Endothelial cell of umbilical vein (primary cell): ENCODE measurements around the gene RAB3GAP2. TPM values are rescaled to one million over a fixed set of nuclear protein-coding genes. Genes with fewer than 3 reads are reported as not detected.

Experiments
- BruUV-seq: library from RNA; stranded (reverse); fragments of 400-500 nt; replicated peaks from 2 replicates; lab custom pipeline; 2021; lab: Mats Ljungman, UMichigan
- CTCF ChIA-PET: fragments of 300-600, 350-600 bp; sonication (Branson Sonifier 250); formaldehyde crosslinking; loops from one replicate; lab custom pipeline; 2021; ENCODE audit warnings: antibody characterized with exemption, inconsistent platforms; lab: Charles Lee
- POLR2A ChIA-PET: fragments of 300-600, 350-600 bp; sonication (Branson Sonifier 250); formaldehyde crosslinking; loops from one replicate; lab custom pipeline; 2021; ENCODE audit warnings: antibody characterized with exemption, inconsistent platforms; lab: Charles Lee
- DNase-seq: peaks from one replicate; pipeline ENCODE4 v3.0.0-alpha.2; 2011; ENCODE audit warnings: low read depth, low spot score
- FAIRE-seq: peaks from 2 replicates; lab custom pipeline; 2011; peaks lifted over from hg19 to GRCh38; lab: Jason Lieb, UNC
- H2AFZ ChIP-seq: 2 replicates; pipeline ENCODE4 v1.6.0; 2012; ENCODE audit warnings: low read depth, low read length, control low read depth, inconsistent platforms
- H3K27ac ChIP-seq: 2 replicates; pipeline ENCODE4 v1.5.1; 2011; ENCODE audit warnings: low read depth, mild to moderate bottlenecking, control low read depth, low read length, moderate library complexity; ENCODE audit not compliant: insufficient read depth
- H3K27me3 ChIP-seq, 2 experiments: 2 replicates each; pipeline versions ENCODE4 v1.6.0 to v1.6.1; 2011; ENCODE audit warnings: low read length in 2 of 2, mixed read lengths in 1 of 2; ENCODE audit not compliant: control insufficient read depth in 2 of 2, insufficient read depth in 2 of 2
- H3K36me3 ChIP-seq, 2 experiments: 2 replicates in 1 of 2; 3 replicates in 1 of 2; pipeline ENCODE4 v1.5.1; 2011; ENCODE audit warnings: low read length in 2 of 2, mild to moderate bottlenecking in 1 of 2, moderate library complexity in 1 of 2; ENCODE audit not compliant: control insufficient read depth in 2 of 2, insufficient read depth in 2 of 2; ENCODE audit errors: extremely low read depth in 1 of 2
- H3K4me1 ChIP-seq: 3 replicates; pipeline ENCODE4 v1.5.1; 2011; ENCODE audit warnings: mild to moderate bottlenecking, low read length; ENCODE audit not compliant: control insufficient read depth, insufficient read depth; ENCODE audit errors: extremely low read depth
- H3K4me2 ChIP-seq: 2 replicates; pipeline ENCODE4 v1.6.1; 2011; ENCODE audit warnings: low read length, control low read depth, mixed read lengths; ENCODE audit not compliant: insufficient read depth
- H3K4me3 ChIP-seq, 3 experiments: fragments of 200-600 bp in 1 of 3; sonication (generic), shearing (Covaris generic) in 1 of 3; replicated peaks in 1 of 3; 2 replicates each; pipeline ENCODE4 v1.5.1; 2011 to 2016; ENCODE audit warnings: control low read depth in 3 of 3, low read length in 3 of 3, mild to moderate bottlenecking in 2 of 3, inconsistent platforms in 1 of 3, low read depth in 1 of 3, moderate library complexity in 1 of 3; ENCODE audit not compliant: insufficient read depth in 1 of 3
- H3K79me2 ChIP-seq: 2 replicates; pipeline ENCODE4 v1.6.0; 2012; ENCODE audit warnings: low read length, inconsistent platforms; ENCODE audit not compliant: control insufficient read depth, insufficient read depth
- H3K9ac ChIP-seq: replicated peaks from 2 replicates; pipeline ENCODE3; 2011; ENCODE audit warnings: low read length, control low read depth; ENCODE audit not compliant: insufficient read depth; ENCODE audit errors: extremely low read depth
- H3K9me1 ChIP-seq: replicated peaks from 3 replicates; pipeline ENCODE4 v1.6.0; 2011; ENCODE audit warnings: mild to moderate bottlenecking, low read length; ENCODE audit not compliant: control insufficient read depth, insufficient read depth; ENCODE audit errors: extremely low read depth
- H3K9me3 ChIP-seq: replicated peaks from 2 replicates; pipeline ENCODE4 v1.5.1; 2012; ENCODE audit warnings: low read length, inconsistent platforms; ENCODE audit not compliant: control insufficient read depth, insufficient read depth
- H4K20me1 ChIP-seq: replicated peaks from 2 replicates; pipeline ENCODE3; 2011; ENCODE audit warnings: mild to moderate bottlenecking, low read length; ENCODE audit not compliant: control insufficient read depth, insufficient read depth; ENCODE audit errors: extremely low read depth
- EZH2 ChIP-seq: IDR thresholded peaks from 2 replicates; pipeline ENCODE4 v1.6.1; 2012; ENCODE audit warnings: borderline replicate concordance, low read depth, mild to moderate bottlenecking, moderate library complexity, low read length, inconsistent platforms; ENCODE audit not compliant: severe bottlenecking
- FOS ChIP-seq: IDR thresholded peaks from 2 replicates; pipeline ENCODE4 v1.6.1; 2011; ENCODE audit warnings: mild to moderate bottlenecking, low read length, moderate library complexity, borderline replicate concordance; ENCODE audit not compliant: insufficient read depth
- GATA2 ChIP-seq: IDR thresholded peaks from 2 replicates; pipeline ENCODE4 v1.7.0; 2011; ENCODE audit warnings: low read depth, mild to moderate bottlenecking, moderate library complexity, mixed read lengths, low read length; ENCODE audit not compliant: insufficient read length, insufficient read depth
- JUN ChIP-seq: IDR thresholded peaks from 2 replicates; pipeline ENCODE4 v1.6.1; 2011; ENCODE audit warnings: borderline replicate concordance, low read depth; ENCODE audit not compliant: insufficient read length, insufficient read depth
- MYC ChIP-seq: IDR thresholded peaks from one replicate; pipeline ENCODE4 v1.6.1; 2011; ENCODE audit warnings: mild to moderate bottlenecking, low read depth, low read length
- POLR2A ChIP-seq: IDR thresholded peaks from 2 replicates; pipeline ENCODE4 v1.6.1; 2012; ENCODE audit warnings: low read depth, mild to moderate bottlenecking, control low read depth, low read length
- POLR2AphosphoS5 ChIP-seq: IDR thresholded peaks from 2 replicates; pipeline ENCODE4 v1.6.1; 2012; ENCODE audit warnings: low read depth, mild to moderate bottlenecking, control low read depth, low read length, moderate library complexity; ENCODE audit not compliant: insufficient read depth
- dilution Hi-C: fragments of 300-500 bp; cut with MboI; formaldehyde crosslinking; loops from one replicate; pipeline ENCODE4 v1.15.0; 2019; ENCODE audit warnings: low sequenced_read_pairs; ENCODE audit not compliant: extremely low pct_ligation_motif_present
- intact Hi-C: fragments of 100-400 bp; cut with micrococcal nuclease; formaldehyde crosslinking; loops from one replicate; pipeline ENCODE4 v1.10.0; 2022
- polyA plus RNA-seq, 4 experiments: library from polyadenylated mRNA; depleted of rRNA in 3 of 4; stranded (reverse) in 3 of 4; unstranded in 1 of 4; fragments of >200 nt; gene quantifications; 2 replicates each; pipeline versions ENCODE4 v1.2.1 to v1.2.3, GENCODE V29; 2011 to 2012; ENCODE audit warnings: missing spikeins in 1 of 4
- total RNA-seq: library from RNA; stranded (reverse); gene quantifications from 2 replicates; pipeline ENCODE4 v1.2.3, GENCODE V29; 2021
- TF ChIP-seq, protein P1 (sequence below): IDR thresholded peaks from 2 replicates; pipeline ENCODE4 v1.6.1; 2011; ENCODE audit not compliant: insufficient read depth, insufficient read length
- TF ChIP-seq, protein P2 (sequence below), 2 donors: IDR thresholded peaks; 1 replicate in 1 of 2; 2 replicates in 1 of 2; pipeline ENCODE4 v1.5.1; 2011; ENCODE audit warnings: low read length in 2 of 2, mild to moderate bottlenecking in 2 of 2, moderate library complexity in 2 of 2, control low read depth in 1 of 2, inconsistent platforms in 1 of 2, low read depth in 1 of 2; ENCODE audit not compliant: insufficient read depth in 1 of 2; ENCODE audit errors: extremely low read depth in 1 of 2

The RAB3GAP2 gene
- total and polyA plus RNA-seq, 2 donors (not counting 3 experiments of a cell fraction or from before 2014, with no cell fraction given): 11.1 to 37.4 TPM

DNA sequence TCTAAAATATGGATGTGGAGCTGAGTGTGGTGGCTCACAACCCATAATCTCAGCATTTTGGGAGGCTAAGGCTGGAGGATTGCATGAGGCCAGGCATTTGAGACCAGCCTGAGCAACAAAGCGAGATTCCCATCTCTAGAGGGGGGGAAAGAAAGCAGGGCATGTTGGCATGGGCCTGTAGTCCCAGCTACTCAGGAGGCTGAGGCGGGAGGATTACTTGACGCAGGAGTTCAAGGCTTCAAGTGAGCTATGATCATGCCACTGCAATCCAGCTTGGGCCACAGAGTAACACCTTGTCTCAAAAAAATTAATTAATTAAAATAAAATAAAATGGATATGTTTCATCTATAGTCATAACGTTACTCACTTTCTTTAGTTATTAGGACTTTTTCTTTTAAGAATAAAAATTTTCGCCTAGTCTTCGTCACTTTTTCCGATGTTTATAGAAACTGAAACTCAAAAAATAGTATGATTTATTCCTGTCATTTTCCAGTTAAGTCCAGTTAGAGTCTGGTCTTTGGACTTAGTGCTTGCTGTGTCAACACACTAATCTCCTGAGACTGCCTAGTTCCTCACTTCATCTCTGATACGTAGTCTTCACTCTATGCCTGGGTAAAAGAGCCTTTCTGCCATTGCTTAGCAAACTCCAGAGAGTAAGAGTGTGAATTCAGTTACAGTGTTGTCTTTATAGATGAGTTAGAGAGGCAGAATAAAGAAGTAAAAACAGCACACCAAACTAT lies 150.3 kb downstream of the RAB3GAP2 start:
- Histone ChIP-seq H3K4me3 (no peak overlapping the region), H3K9ac (no peak overlapping the region), H3K4me2 (no peak overlapping the region), H3K4me1 (no peaks in the 10 kb centered on the region), H3K9me1 (no peaks in the 10 kb centered on the region), H3K36me3 (peaks cover 2% of the 10 kb centered on the region in 2 experiments), H3K27me3 (no peaks in the 10 kb centered on the region), H4K20me1 (no peaks in the 10 kb centered on the region), H3K79me2 (no peaks in the 10 kb centered on the region), H3K9me3 (no peaks in the 10 kb centered on the region), H2AFZ (no peak overlapping the region), H3K27ac (no peak overlapping the region)
- FAIRE-seq (no peak), DNase-seq (no peak)
- CTCF ChIA-PET: interaction anchor here (1.2 to 4.6 kb wide), 3 partner anchors 9 to 131 kb away, joined by 3 to 28 read pairs (median 22); no protein-coding TSS in a partner anchor
- no TSS peak for BruUV-seq
- dilution Hi-C loops: no loop called here
- POLR2A ChIA-PET: no interaction called here
- no peak for TF ChIP-seq POLR2A
- TF ChIP-seq EZH2: no peak
- TF ChIP-seq, protein P1, sequence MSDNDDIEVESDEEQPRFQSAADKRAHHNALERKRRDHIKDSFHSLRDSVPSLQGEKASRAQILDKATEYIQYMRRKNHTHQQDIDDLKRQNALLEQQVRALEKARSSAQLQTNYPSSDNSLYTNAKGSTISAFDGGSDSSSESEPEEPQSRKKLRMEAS: no peak
- TF ChIP-seq FOS: no peak
- intact Hi-C loops: no loop called here

DNA sequence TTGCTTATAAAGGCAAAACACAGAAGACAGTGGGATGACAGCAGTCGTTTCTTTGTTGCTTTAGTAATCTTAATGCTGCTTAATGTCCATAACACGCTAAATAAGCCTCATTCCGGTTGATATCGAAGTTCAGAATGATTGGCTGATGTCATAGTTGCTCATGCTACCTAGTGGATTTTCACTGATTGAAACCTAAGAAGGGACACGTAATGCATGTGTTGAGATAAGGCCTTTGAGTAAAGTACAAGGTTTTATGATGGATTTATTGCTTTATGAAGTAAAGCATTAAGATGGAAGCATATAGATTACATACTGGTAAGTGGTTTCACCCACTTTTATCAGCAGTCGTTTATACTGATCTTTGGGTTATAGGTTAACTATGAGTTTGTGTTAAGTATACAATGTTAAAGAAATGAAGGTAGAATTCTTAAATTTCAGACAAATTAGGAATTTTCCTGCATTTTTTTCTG lies 153.2 kb downstream of the RAB3GAP2 start:
- Histone ChIP-seq H3K9me1 (no peaks in the 10 kb centered on the region), H3K27me3 (no peaks in the 10 kb centered on the region), H3K4me1 (no peaks in the 10 kb centered on the region), H3K79me2 (no peaks in the 10 kb centered on the region), H3K9me3 (no peaks in the 10 kb centered on the region), H3K9ac (no peak overlapping the region), H3K27ac (no peak overlapping the region), H3K4me3 (no peak overlapping the region), H3K36me3 (peaks cover 0 to 2% of the 10 kb centered on the region in 2 experiments), H3K4me2 (no peak overlapping the region), H2AFZ (no peak overlapping the region), H4K20me1 (no peaks in the 10 kb centered on the region)
- dilution Hi-C loops (no loop called here), intact Hi-C loops (no loop called here)
- ChIA-PET CTCF (interaction anchor here (0.6 to 0.9 kb wide), 2 partner anchors 19 to 128 kb away, joined by 3 to 5 read pairs; no protein-coding TSS in a partner anchor), POLR2A (no interaction called here)
- DNase-seq (no peak), FAIRE-seq (no peak)
- BruUV-seq: no TSS peak
- TF ChIP-seq, protein P2, sequence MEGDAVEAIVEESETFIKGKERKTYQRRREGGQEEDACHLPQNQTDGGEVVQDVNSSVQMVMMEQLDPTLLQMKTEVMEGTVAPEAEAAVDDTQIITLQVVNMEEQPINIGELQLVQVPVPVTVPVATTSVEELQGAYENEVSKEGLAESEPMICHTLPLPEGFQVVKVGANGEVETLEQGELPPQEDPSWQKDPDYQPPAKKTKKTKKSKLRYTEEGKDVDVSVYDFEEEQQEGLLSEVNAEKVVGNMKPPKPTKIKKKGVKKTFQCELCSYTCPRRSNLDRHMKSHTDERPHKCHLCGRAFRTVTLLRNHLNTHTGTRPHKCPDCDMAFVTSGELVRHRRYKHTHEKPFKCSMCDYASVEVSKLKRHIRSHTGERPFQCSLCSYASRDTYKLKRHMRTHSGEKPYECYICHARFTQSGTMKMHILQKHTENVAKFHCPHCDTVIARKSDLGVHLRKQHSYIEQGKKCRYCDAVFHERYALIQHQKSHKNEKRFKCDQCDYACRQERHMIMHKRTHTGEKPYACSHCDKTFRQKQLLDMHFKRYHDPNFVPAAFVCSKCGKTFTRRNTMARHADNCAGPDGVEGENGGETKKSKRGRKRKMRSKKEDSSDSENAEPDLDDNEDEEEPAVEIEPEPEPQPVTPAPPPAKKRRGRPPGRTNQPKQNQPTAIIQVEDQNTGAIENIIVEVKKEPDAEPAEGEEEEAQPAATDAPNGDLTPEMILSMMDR (IDR thresholded peaks at IDR 0.05; ENCODE audit: extremely low read depth in 1 of 2, insufficient read depth in 1 of 2, low read depth in 1 of 2, low read length in 2 of 2): no peak
- TF ChIP-seq POLR2AphosphoS5 (no peak), JUN (no peak), EZH2 (no peak), FOS (no peak), MYC (no peak), GATA2 (no peak), POLR2A (no peak)
- TF ChIP-seq, protein P1: no peak
